ENCODE data around the gene AGPAT4. TPM values are rescaled to one million over a fixed set of nuclear protein-coding genes. Genes with fewer than 3 reads are reported as not detected.

The AGPAT4 gene
- total RNA-seq, 1 experiment from 2014 or later = 22.0 TPM

GRCh38 chr6:161237176-161237575, 36.7 kb downstream of the AGPAT4 start:
- WGBS (ENCODE audit: extremely low coverage, insufficient read length, low lambda C conversion rate) = no CpG with 5 or more reads among the region's 1 CpG
- no peak overlapping the region for H3K4ac ChIP-seq (ENCODE audit: low read depth, low read length)
- H3K27me3 ChIP-seq (ENCODE audit: insufficient read depth, low read length) = no peaks in the 10 kb centered on the region
- no peaks in the 10 kb centered on the region; the same call in 1 of the 2 replicates for H3K79me2 ChIP-seq (ENCODE audit: insufficient read depth, low read length)
- no peak overlapping the region; a peak in 1 of 7 replicates for H3K27ac Mint-ChIP-seq
- no peak overlapping the region for H4K5ac ChIP-seq (ENCODE audit: insufficient read length, low read depth, low read length)
- H3K9me3 Mint-ChIP-seq = no peaks in the 10 kb centered on the region
- 0 out of 2 replicates have a peak, but pooled peaks cover 2% of the 10 kb centered on the region for H3K4me1 ChIP-seq (ENCODE audit: insufficient read depth, low read length)
- no peaks in the 10 kb centered on the region for H3K27me3 Mint-ChIP-seq (ENCODE audit: low read depth)
- no peak overlapping the region for H3K18ac ChIP-seq (ENCODE audit: insufficient read length, low read depth, low read length)
- H2BK12ac ChIP-seq (ENCODE audit: insufficient read length, low read depth, low read length) = no peak overlapping the region
- peaks cover 3% of the 10 kb centered on the region for H3K23me2 ChIP-seq (ENCODE audit: insufficient read length, low read depth, low read length, poor library complexity, severe bottlenecking)
- peaks cover 46 to 61% of the 10 kb centered on the region in 2 experiments for H3K4me1 Mint-ChIP-seq
- H2BK15ac ChIP-seq (ENCODE audit: low read depth, low read length) = no peak overlapping the region
- peaks cover 6 to 7% (median 7%) of the 10 kb centered on the region in 3 experiments for H3K36me3 Mint-ChIP-seq (ENCODE audit: insufficient read depth in 1 of 3, low read depth in 3 of 3)
- no peak overlapping the region for H3K4me2 ChIP-seq (ENCODE audit: insufficient read depth, insufficient read length, low read length)
- H2BK120ac ChIP-seq (ENCODE audit: low read depth, low read length, poor library complexity, severe bottlenecking) = no peak overlapping the region
- H4K91ac ChIP-seq (ENCODE audit: insufficient read length, low read depth, low read length) = no peak overlapping the region
- no peak overlapping the region for H2BK5ac ChIP-seq (ENCODE audit: insufficient read length, low read length)
- H3K9ac ChIP-seq (ENCODE audit: extremely low read depth, insufficient read length, low read length) = no peak overlapping the region
- TF ChIP-seq CTCF (conservative IDR thresholded peaks at IDR 0.05) = no peak
- DNase-seq = no peak
- no peak overlapping the region for H3K4me3 Mint-ChIP-seq
- peaks cover 6% of the 10 kb centered on the region for H3K79me1 ChIP-seq (ENCODE audit: insufficient read depth, low read depth, low read length, poor library complexity, severe bottlenecking)
- H2AFZ ChIP-seq (ENCODE audit: low read length) = no peak overlapping the region
- no peaks in the 10 kb centered on the region for H4K20me1 ChIP-seq (ENCODE audit: control insufficient read depth, insufficient read depth, insufficient read length)
- H3K27ac ChIP-seq (ENCODE audit: insufficient read length, low read depth, low read length) = no peak overlapping the region
- no peak overlapping the region for H3T11ph ChIP-seq (ENCODE audit: low read length)
- no peak overlapping the region for H2BK20ac ChIP-seq (ENCODE audit: low read depth, low read length, poor library complexity, severe bottlenecking)
- no peaks in the 10 kb centered on the region for H3K9me3 ChIP-seq (ENCODE audit: control insufficient read depth, low read depth, low read length)
- H3K14ac ChIP-seq (ENCODE audit: insufficient read depth, low read length) = no peak overlapping the region
- H4K8ac ChIP-seq (replicated peaks; ENCODE audit: insufficient read length, low read depth, low read length) = no peak overlapping the region
- H2AK5ac ChIP-seq (ENCODE audit: insufficient read length, low read length) = no peak overlapping the region
- H3K23ac ChIP-seq (ENCODE audit: insufficient read length, low read depth, low read length) = no peak overlapping the region
- no peak overlapping the region for H3K56ac ChIP-seq (ENCODE audit: insufficient read length, low read depth, low read length)
